ENCODE results near the gene PRKG1.

The PRKG1 gene

GRCh38 chr10:51658000-51658399 is 583.7 kb downstream of the PRKG1 start:
- H3K27me3 ChIP-seq (replicated peaks in 2 of 5; ENCODE audit: control insufficient read depth in 4 of 5, insufficient read depth in 5 of 5, low read length in 4 of 5), result peaks cover 0 to 2% (median 0%) of the 10 kb centered on the region in 5 experiments
- ChIA-PET CTCF (no interaction called here), POLR2A (no interaction called here)
- no peak overlapping the region for H3K27ac ChIP-seq (ENCODE audit: insufficient read depth in 1 of 2, low read depth in 1 of 2, low read length in 2 of 2, poor library complexity in 1 of 2, severe bottlenecking in 2 of 2)
- no peaks in the 10 kb centered on the region for H3K36me3 ChIP-seq (ENCODE audit: control insufficient read depth in 4 of 4, insufficient read depth in 4 of 4, low read length in 3 of 4)
- H3K9me3 ChIP-seq (ENCODE audit: control extremely low read depth in 1 of 5, control insufficient read depth in 4 of 5, insufficient read depth in 2 of 5, low read depth in 1 of 5, low read length in 4 of 5), result no peaks in the 10 kb centered on the region
- no peak for DNase-seq
- H3K4me1 ChIP-seq (ENCODE audit: control extremely low read depth in 1 of 4, control insufficient read depth in 4 of 4, insufficient read depth in 4 of 4, low read length in 3 of 4), result no peaks in the 10 kb centered on the region
- H3K4me3 ChIP-seq (ENCODE audit: control insufficient read depth in 1 of 7, extremely low read depth in 1 of 7, insufficient read depth in 4 of 7, low read depth in 2 of 7, low read length in 6 of 7), result no peak overlapping the region
- 100% methylated on average over 1 of the region's 2 CpGs for WGBS (ENCODE audit: insufficient coverage)

- POLR2A ChIA-PET, result no interaction called here
- Histone ChIP-seq H3K27me3 (replicated peaks in 2 of 5; ENCODE audit: control insufficient read depth in 4 of 5, insufficient read depth in 5 of 5, low read length in 4 of 5) (no peaks in the 10 kb centered on the region), H3K36me3 (ENCODE audit: control insufficient read depth in 4 of 4, insufficient read depth in 4 of 4, low read length in 3 of 4) (no peaks in the 10 kb centered on the region), H3K4me3 (ENCODE audit: control insufficient read depth in 1 of 7, extremely low read depth in 1 of 7, insufficient read depth in 4 of 7, low read depth in 2 of 7, low read length in 6 of 7) (no peak overlapping the region), H3K27ac (ENCODE audit: insufficient read depth in 1 of 2, low read depth in 1 of 2, low read length in 2 of 2, poor library complexity in 1 of 2, severe bottlenecking in 2 of 2) (no peak overlapping the region), H3K9me3 (ENCODE audit: control extremely low read depth in 1 of 5, control insufficient read depth in 4 of 5, insufficient read depth in 2 of 5, low read depth in 1 of 5, low read length in 4 of 5) (no peaks in the 10 kb centered on the region), H3K4me1 (ENCODE audit: control extremely low read depth in 1 of 4, control insufficient read depth in 4 of 4, insufficient read depth in 4 of 4, low read length in 3 of 4) (no peaks in the 10 kb centered on the region)
- CTCF ChIA-PET, result no interaction called here
- WGBS (ENCODE audit: insufficient coverage), result no CpG with 5 or more reads among the region's 1 CpG
- no peak for DNase-seq
Observed at GRCh38 chr10:51659344-51659743, 585.1 kb downstream of the PRKG1 start.

- 91% methylated on average over 3 of the region's 3 CpGs for WGBS (ENCODE audit: insufficient coverage)
- CTCF ChIA-PET, result no interaction called here
- Histone ChIP-seq H3K36me3 (ENCODE audit: control insufficient read depth in 4 of 4, insufficient read depth in 4 of 4, low read length in 3 of 4) (no peaks in the 10 kb centered on the region), H3K27me3 (replicated peaks in 2 of 5; ENCODE audit: control insufficient read depth in 4 of 5, insufficient read depth in 5 of 5, low read length in 4 of 5) (no peaks in the 10 kb centered on the region), H3K27ac (ENCODE audit: insufficient read depth in 1 of 2, low read depth in 1 of 2, low read length in 2 of 2, poor library complexity in 1 of 2, severe bottlenecking in 2 of 2) (no peak overlapping the region), H3K4me3 (ENCODE audit: control insufficient read depth in 1 of 7, extremely low read depth in 1 of 7, insufficient read depth in 4 of 7, low read depth in 2 of 7, low read length in 6 of 7) (no peak overlapping the region), H3K9me3 (ENCODE audit: control extremely low read depth in 1 of 5, control insufficient read depth in 4 of 5, insufficient read depth in 2 of 5, low read depth in 1 of 5, low read length in 4 of 5) (no peaks in the 10 kb centered on the region), H3K4me1 (ENCODE audit: control extremely low read depth in 1 of 4, control insufficient read depth in 4 of 4, insufficient read depth in 4 of 4, low read length in 3 of 4) (peaks cover 0 to 1% (median 0%) of the 10 kb centered on the region in 4 experiments)
- DNase-seq, result no peak
- POLR2A ChIA-PET, result no interaction called here
Observed at GRCh38 chr10:51663086-51663485, 588.8 kb downstream of the PRKG1 start.

- Histone ChIP-seq H3K27me3 (replicated peaks in 2 of 5; ENCODE audit: control insufficient read depth in 4 of 5, insufficient read depth in 5 of 5, low read length in 4 of 5) (no peaks in the 10 kb centered on the region), H3K27ac (ENCODE audit: insufficient read depth in 1 of 2, low read depth in 1 of 2, low read length in 2 of 2, poor library complexity in 1 of 2, severe bottlenecking in 2 of 2) (no peak overlapping the region), H3K36me3 (ENCODE audit: control insufficient read depth in 4 of 4, insufficient read depth in 4 of 4, low read length in 3 of 4) (no peaks in the 10 kb centered on the region), H3K4me3 (ENCODE audit: control insufficient read depth in 1 of 7, extremely low read depth in 1 of 7, insufficient read depth in 4 of 7, low read depth in 2 of 7, low read length in 6 of 7) (no peak overlapping the region), H3K9me3 (ENCODE audit: control extremely low read depth in 1 of 5, control insufficient read depth in 4 of 5, insufficient read depth in 2 of 5, low read depth in 1 of 5, low read length in 4 of 5) (no peaks in the 10 kb centered on the region), H3K4me1 (ENCODE audit: control extremely low read depth in 1 of 4, control insufficient read depth in 4 of 4, insufficient read depth in 4 of 4, low read length in 3 of 4) (peaks cover 0 to 1% (median 0%) of the 10 kb centered on the region in 4 experiments)
- ChIA-PET CTCF (no interaction called here), POLR2A (no interaction called here)
- DNase-seq, result no peak
Observed at GRCh38 chr10:51666456-51666855, 592.2 kb downstream of the PRKG1 start.

GRCh38 chr10:51667678-51668335 is 593.5 kb downstream of the PRKG1 start:
- no peak overlapping the region for H3K27ac ChIP-seq (ENCODE audit: insufficient read depth in 1 of 2, low read depth in 1 of 2, low read length in 2 of 2, poor library complexity in 1 of 2, severe bottlenecking in 2 of 2)
- peak in 2 of 3 donors; percentile 34 to 37 for DNase-seq
- H3K4me3 ChIP-seq (ENCODE audit: control insufficient read depth in 1 of 7, extremely low read depth in 1 of 7, insufficient read depth in 4 of 7, low read depth in 2 of 7, low read length in 6 of 7), result no peak overlapping the region
- peaks cover 0 to 5% (median 0%) of the 10 kb centered on the region in 5 experiments for H3K9me3 ChIP-seq (ENCODE audit: control extremely low read depth in 1 of 5, control insufficient read depth in 4 of 5, insufficient read depth in 2 of 5, low read depth in 1 of 5, low read length in 4 of 5)
- H3K4me1 ChIP-seq (ENCODE audit: control extremely low read depth in 1 of 4, control insufficient read depth in 4 of 4, insufficient read depth in 4 of 4, low read length in 3 of 4), result peaks cover 0 to 1% (median 0%) of the 10 kb centered on the region in 4 experiments
- 0% methylated on average over 1 of the region's 1 CpG for WGBS (ENCODE audit: insufficient coverage)
- ChIA-PET CTCF (interaction anchor here (0.7 kb wide), 1 partner anchor 1655 kb away, joined by 3 read pairs; no protein-coding TSS in a partner anchor), POLR2A (no interaction called here)
- H3K36me3 ChIP-seq (ENCODE audit: control insufficient read depth in 4 of 4, insufficient read depth in 4 of 4, low read length in 3 of 4), result no peaks in the 10 kb centered on the region
- H3K27me3 ChIP-seq (replicated peaks in 2 of 5; ENCODE audit: control insufficient read depth in 4 of 5, insufficient read depth in 5 of 5, low read length in 4 of 5), result no peaks in the 10 kb centered on the region

GRCh38 chr10:51668336-51668689 is 594.0 kb downstream of the PRKG1 start:
- H3K27ac ChIP-seq (ENCODE audit: insufficient read depth in 1 of 2, low read depth in 1 of 2, low read length in 2 of 2, poor library complexity in 1 of 2, severe bottlenecking in 2 of 2), result no peak overlapping the region
- no peak overlapping the region for H3K4me3 ChIP-seq (ENCODE audit: control insufficient read depth in 1 of 7, extremely low read depth in 1 of 7, insufficient read depth in 4 of 7, low read depth in 2 of 7, low read length in 6 of 7)
- no peaks in the 10 kb centered on the region for H3K36me3 ChIP-seq (ENCODE audit: control insufficient read depth in 4 of 4, insufficient read depth in 4 of 4, low read length in 3 of 4)
- POLR2A ChIA-PET, result no interaction called here
- DNase-seq, result no peak
- CTCF ChIA-PET, result interaction anchor here (0.7 kb wide), 1 partner anchor 1655 kb away, joined by 3 read pairs; no protein-coding TSS in a partner anchor
- H3K4me1 ChIP-seq (ENCODE audit: control extremely low read depth in 1 of 4, control insufficient read depth in 4 of 4, insufficient read depth in 4 of 4, low read length in 3 of 4), result peaks cover 0 to 1% (median 0%) of the 10 kb centered on the region in 4 experiments
- no peaks in the 10 kb centered on the region for H3K27me3 ChIP-seq (replicated peaks in 2 of 5; ENCODE audit: control insufficient read depth in 4 of 5, insufficient read depth in 5 of 5, low read length in 4 of 5)
- H3K9me3 ChIP-seq (ENCODE audit: control extremely low read depth in 1 of 5, control insufficient read depth in 4 of 5, insufficient read depth in 2 of 5, low read depth in 1 of 5, low read length in 4 of 5), result peaks cover 0 to 5% (median 0%) of the 10 kb centered on the region in 5 experiments

- peaks cover 0 to 1% (median 0%) of the 10 kb centered on the region in 4 experiments for H3K4me1 ChIP-seq (ENCODE audit: control extremely low read depth in 1 of 4, control insufficient read depth in 4 of 4, insufficient read depth in 4 of 4, low read length in 3 of 4)
- WGBS (ENCODE audit: insufficient coverage), result no CpG with 5 or more reads among the region's 5 CpGs
- H3K27me3 ChIP-seq (replicated peaks in 2 of 5; ENCODE audit: control insufficient read depth in 4 of 5, insufficient read depth in 5 of 5, low read length in 4 of 5), result no peaks in the 10 kb centered on the region
- H3K4me3 ChIP-seq (ENCODE audit: control insufficient read depth in 1 of 7, extremely low read depth in 1 of 7, insufficient read depth in 4 of 7, low read depth in 2 of 7, low read length in 6 of 7), result no peak overlapping the region
- DNase-seq, result no peak
- ChIA-PET CTCF (no interaction called here), POLR2A (no interaction called here)
- peaks cover 0 to 5% (median 0%) of the 10 kb centered on the region in 5 experiments for H3K9me3 ChIP-seq (ENCODE audit: control extremely low read depth in 1 of 5, control insufficient read depth in 4 of 5, insufficient read depth in 2 of 5, low read depth in 1 of 5, low read length in 4 of 5)
- no peak overlapping the region for H3K27ac ChIP-seq (ENCODE audit: insufficient read depth in 1 of 2, low read depth in 1 of 2, low read length in 2 of 2, poor library complexity in 1 of 2, severe bottlenecking in 2 of 2)
- no peaks in the 10 kb centered on the region for H3K36me3 ChIP-seq (ENCODE audit: control insufficient read depth in 4 of 4, insufficient read depth in 4 of 4, low read length in 3 of 4)
Observed at GRCh38 chr10:51669041-51669440, 594.8 kb downstream of the PRKG1 start.

All from common myeloid progenitor, CD34-positive (primary cell).